SK-N-SH (cell line): Measurements from ENCODE around the gene ASCL2. TPM values are rescaled to one million over a fixed set of nuclear protein-coding genes. Genes with fewer than 3 reads are reported as not detected.

Experiments used
- CTCF ChIA-PET: fragments of 300-600, 350-600 bp; formaldehyde crosslinking; extraction: SDS; loops from one replicate; lab custom pipeline; 2021; lab: Yijun Ruan, JAX
- POLR2A ChIA-PET: fragments of 350-600 bp; sonication (Branson Sonifier 250); formaldehyde crosslinking; extraction: SDS; loops from one replicate; lab custom pipeline; 2020; ENCODE audit warnings: antibody characterized with exemption, inconsistent platforms; lab: Yijun Ruan, JAX
- DNase-seq: peaks from one replicate; pipeline ENCODE4 v3.0.0; 2012
- H2AFZ ChIP-seq: fragments of 200-600 bp; sonication (generic); 2 replicates; pipeline ENCODE4 v1.8.1; 2016; ENCODE audit warnings: antibody characterized with exemption, mild to moderate bottlenecking, low read depth
- H3F3A ChIP-seq: fragments of 200-600 bp; sonication (generic); replicated peaks from 2 replicates; pipeline ENCODE3; 2016; ENCODE audit warnings: antibody characterized with exemption, mild to moderate bottlenecking; ENCODE audit not compliant: insufficient read depth
- H3K27ac ChIP-seq, 2 experiments: fragments of 200-500 bp in 1 of 2; fragments of 200-600 bp in 1 of 2; sonication (Bioruptor generic) in 1 of 2; sonication (generic), shearing (Covaris generic) in 1 of 2; 2 replicates each; pipeline versions ENCODE4 v1.5.1 to v1.6.1; 2014 to 2016; ENCODE audit warnings: low read depth in 2 of 2, inconsistent platforms in 1 of 2, low read length in 1 of 2, mild to moderate bottlenecking in 1 of 2, mixed read lengths in 1 of 2
- H3K27me3 ChIP-seq: fragments of 200-600 bp; sonication (generic), shearing (Covaris generic); 2 replicates; pipeline ENCODE4 v1.6.1; 2016; ENCODE audit warnings: mixed run types; ENCODE audit not compliant: insufficient read depth
- H3K36me3 ChIP-seq, 2 experiments: fragments of 200-500 bp in 1 of 2; fragments of 200-600 bp in 1 of 2; sonication (Bioruptor generic) in 1 of 2; sonication (generic) in 1 of 2; replicated peaks in 1 of 2; 2 replicates each; pipeline versions ENCODE3 to v1.5.1; 2014 to 2016; ENCODE audit warnings: low read length in 1 of 2, mild to moderate bottlenecking in 1 of 2; ENCODE audit not compliant: insufficient read depth in 2 of 2, control insufficient read depth in 1 of 2
- H3K4me1 ChIP-seq, 2 experiments: fragments of 200-500 bp in 1 of 2; fragments of 200-600 bp in 1 of 2; sonication (Bioruptor generic) in 1 of 2; sonication (generic), shearing (Covaris generic) in 1 of 2; 2 replicates each; pipeline versions ENCODE4 v1.5.1 to v1.6.1; 2014 to 2016; ENCODE audit warnings: low read depth in 1 of 2, low read length in 1 of 2, mixed run types in 1 of 2; ENCODE audit not compliant: insufficient read depth in 2 of 2, control insufficient read depth in 1 of 2
- H3K4me2 ChIP-seq: fragments of 200-600 bp; sonication (generic), shearing (Covaris generic); 2 replicates; pipeline ENCODE4 v1.6.1; 2017; ENCODE audit warnings: mixed run types
- H3K4me3 ChIP-seq, 2 experiments: fragments of 200-500 bp in 1 of 2; fragments of 200-600 bp in 1 of 2; sonication (Bioruptor generic) in 1 of 2; sonication (generic), shearing (Covaris generic) in 1 of 2; 2 replicates each; pipeline versions ENCODE4 v1.5.1 to v1.8.1; 2014 to 2016; ENCODE audit warnings: low read depth in 2 of 2, inconsistent platforms in 1 of 2, low read length in 1 of 2, mild to moderate bottlenecking in 1 of 2, mixed read lengths in 1 of 2, moderate library complexity in 1 of 2
- H3K79me2 ChIP-seq: fragments of 200-600 bp; sonication (generic); 2 replicates; pipeline ENCODE4 v1.8.1; 2017; ENCODE audit warnings: mild to moderate bottlenecking; ENCODE audit not compliant: insufficient read depth
- H3K9ac ChIP-seq: fragments of 200-600 bp; sonication (generic); 2 replicates; pipeline ENCODE4 v1.6.1; 2017; ENCODE audit warnings: mixed run types
- H3K9me2 ChIP-seq: fragments of 200-600 bp; sonication (generic); 2 replicates; pipeline ENCODE4 v1.6.1; 2017; ENCODE audit warnings: mixed run types
- H3K9me3 ChIP-seq: fragments of 200-600 bp; sonication (generic); 2 replicates; pipeline ENCODE4 v1.6.1; 2017; ENCODE audit warnings: mixed run types, mild to moderate bottlenecking, moderate library complexity
- H4K20me1 ChIP-seq: fragments of 200-600 bp; sonication (generic); 2 replicates; pipeline ENCODE4 v1.6.1; 2017; ENCODE audit warnings: mild to moderate bottlenecking, mixed run types; ENCODE audit not compliant: insufficient read depth
- CHD2 ChIP-seq: fragments of 150-350 bp; IDR thresholded peaks from 2 replicates; pipeline ENCODE4 v1.6.1; 2018; ENCODE audit warnings: low read length; ENCODE audit not compliant: partially characterized antibody
- ELF1 ChIP-seq: IDR thresholded peaks from 2 replicates; pipeline ENCODE4 v1.4.0; 2012
- EZH2phosphoT487 ChIP-seq: fragments of 200-600 bp; sonication (generic); IDR thresholded peaks from 2 replicates; pipeline ENCODE4 v1.6.1; 2017; ENCODE audit warnings: low read depth, mixed run types, mild to moderate bottlenecking, antibody characterized with exemption, moderate library complexity, borderline replicate concordance
- FOXJ3 ChIP-seq: sonication (generic); formaldehyde crosslinking; IDR thresholded peaks from 2 replicates; pipeline ENCODE4 v1.5.1; 2020; ENCODE audit warnings: mild to moderate bottlenecking, missing genetic modification reagents
- GABPA ChIP-seq: IDR thresholded peaks from 2 replicates; pipeline ENCODE4 v1.4.0; 2012; ENCODE audit warnings: low read depth, mild to moderate bottlenecking
- GATA2 ChIP-seq: sonication (generic); formaldehyde crosslinking; IDR thresholded peaks from 2 replicates; pipeline ENCODE4 v1.5.0; 2020; ENCODE audit warnings: mild to moderate bottlenecking, missing genetic modification reagents
- JUND ChIP-seq: IDR thresholded peaks from 2 replicates; pipeline ENCODE4 v1.4.0; 2012
- NFIC ChIP-seq: IDR thresholded peaks from 2 replicates; pipeline ENCODE4 v1.4.0; 2012; ENCODE audit warnings: borderline replicate concordance
- POLR2AphosphoS5 ChIP-seq: IDR thresholded peaks from 2 replicates; pipeline ENCODE4 v1.6.1; 2012; ENCODE audit warnings: low read depth, low read length
- RAD21 ChIP-seq: IDR thresholded peaks from 2 replicates; pipeline ENCODE4 v1.6.1; 2012; ENCODE audit warnings: mild to moderate bottlenecking, low read length
- RCOR1 ChIP-seq: fragments of 150-350 bp; IDR thresholded peaks from 2 replicates; pipeline ENCODE4 v1.6.1; 2017; ENCODE audit warnings: antibody characterized with exemption, low read length
- RFX5 ChIP-seq: IDR thresholded peaks from 2 replicates; pipeline ENCODE4 v1.6.1; 2012; ENCODE audit warnings: mild to moderate bottlenecking, improper control_type of control experiment, low read length
- RXRA ChIP-seq: IDR thresholded peaks from 2 replicates; pipeline ENCODE4 v1.4.0; 2012; ENCODE audit warnings: low read depth, mild to moderate bottlenecking, borderline replicate concordance
- SMC3 ChIP-seq: IDR thresholded peaks from 2 replicates; pipeline ENCODE4 v1.6.1; 2012; ENCODE audit warnings: low read depth, low read length, improper control_type of control experiment
- TCF12 ChIP-seq: IDR thresholded peaks from 2 replicates; pipeline ENCODE4 v1.4.0; 2012
- USF1 ChIP-seq: IDR thresholded peaks from 2 replicates; pipeline ENCODE4 v1.4.0; 2012; ENCODE audit warnings: low read depth, borderline replicate concordance
- USF2 ChIP-seq: fragments of 150-350 bp; IDR thresholded peaks from 2 replicates; pipeline ENCODE4 v1.6.1; 2017; ENCODE audit warnings: antibody characterized with exemption, low read length, low read depth, borderline replicate concordance
- YY1 ChIP-seq: IDR thresholded peaks from 2 replicates; pipeline ENCODE4 v1.4.0; 2012; ENCODE audit warnings: low read depth, mild to moderate bottlenecking
- WGBS: methylation state at CpG from one replicate; pipeline ENCODE4 v1.1.6; 2017; ENCODE audit warnings: low lambda C conversion rate; 5-methylcytosine and 5-hydroxymethylcytosine counted together
- polyA plus RNA-seq, 3 experiments: library from polyadenylated mRNA; depleted of rRNA; stranded (reverse); fragments of >200 nt; gene quantifications; 2 replicates each; pipeline ENCODE4 v1.2.3, GENCODE V29; 2012
- TF ChIP-seq, protein P1 (sequence below): IDR thresholded peaks from 2 replicates; pipeline ENCODE4; 2012
- TF ChIP-seq, protein P2 (sequence below): IDR thresholded peaks from 2 replicates; pipeline ENCODE4 v1.4.0; 2012; ENCODE audit warnings: low read depth, borderline replicate concordance
- TF ChIP-seq, protein P3 (sequence below): IDR thresholded peaks from 2 replicates; pipeline ENCODE4 v1.4.0; 2012; ENCODE audit warnings: low read depth

ASCL2 gene
- polyA plus RNA-seq, 1 of the 3 experiments (the other 2 are of a cell fraction), result not detected

- H3F3A ChIP-seq, result no peaks in the 10 kb centered on the region
- no peak overlapping the region for H3K4me2 ChIP-seq
- H3K36me3 ChIP-seq, result no peaks in the 10 kb centered on the region
- ChIA-PET POLR2A (no interaction called here), CTCF (interaction anchor here (0.8 to 1.0 kb wide), 3 partner anchors 21 to 283 kb away, joined by 3 to 4 read pairs (median 3); no protein-coding TSS in a partner anchor)
- no peaks in the 10 kb centered on the region for H3K9me3 ChIP-seq
- DNase-seq, result no peak
- H3K9ac ChIP-seq, result no peak overlapping the region
- no peak overlapping the region for H3K4me3 ChIP-seq
- H4K20me1 ChIP-seq, result no peaks in the 10 kb centered on the region
- H3K27me3 ChIP-seq, result no peaks in the 10 kb centered on the region
- no peaks in the 10 kb centered on the region for H3K9me2 ChIP-seq
- H3K4me1 ChIP-seq, result peaks cover 0 to 6% of the 10 kb centered on the region in 2 experiments; a peak in 1 of 4 replicates
- H3K27ac ChIP-seq, result no peak overlapping the region
- 50% methylated on average over 7 of the region's 11 CpGs for WGBS
- H3K79me2 ChIP-seq, result no peaks in the 10 kb centered on the region
- no peak for TF ChIP-seq FOXJ3 (CRISPR knock-in tag)
- no peak for TF ChIP-seq CHD2
- TF ChIP-seq, protein P1, sequence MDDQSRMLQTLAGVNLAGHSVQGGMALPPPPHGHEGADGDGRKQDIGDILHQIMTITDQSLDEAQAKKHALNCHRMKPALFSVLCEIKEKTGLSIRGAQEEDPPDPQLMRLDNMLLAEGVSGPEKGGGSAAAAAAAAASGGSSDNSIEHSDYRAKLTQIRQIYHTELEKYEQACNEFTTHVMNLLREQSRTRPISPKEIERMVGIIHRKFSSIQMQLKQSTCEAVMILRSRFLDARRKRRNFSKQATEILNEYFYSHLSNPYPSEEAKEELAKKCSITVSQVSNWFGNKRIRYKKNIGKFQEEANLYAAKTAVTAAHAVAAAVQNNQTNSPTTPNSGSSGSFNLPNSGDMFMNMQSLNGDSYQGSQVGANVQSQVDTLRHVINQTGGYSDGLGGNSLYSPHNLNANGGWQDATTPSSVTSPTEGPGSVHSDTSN, result no peak
- no peak for TF ChIP-seq SMC3
- no peak for TF ChIP-seq NFIC
- no peak for TF ChIP-seq YY1
- TF ChIP-seq, protein P2, sequence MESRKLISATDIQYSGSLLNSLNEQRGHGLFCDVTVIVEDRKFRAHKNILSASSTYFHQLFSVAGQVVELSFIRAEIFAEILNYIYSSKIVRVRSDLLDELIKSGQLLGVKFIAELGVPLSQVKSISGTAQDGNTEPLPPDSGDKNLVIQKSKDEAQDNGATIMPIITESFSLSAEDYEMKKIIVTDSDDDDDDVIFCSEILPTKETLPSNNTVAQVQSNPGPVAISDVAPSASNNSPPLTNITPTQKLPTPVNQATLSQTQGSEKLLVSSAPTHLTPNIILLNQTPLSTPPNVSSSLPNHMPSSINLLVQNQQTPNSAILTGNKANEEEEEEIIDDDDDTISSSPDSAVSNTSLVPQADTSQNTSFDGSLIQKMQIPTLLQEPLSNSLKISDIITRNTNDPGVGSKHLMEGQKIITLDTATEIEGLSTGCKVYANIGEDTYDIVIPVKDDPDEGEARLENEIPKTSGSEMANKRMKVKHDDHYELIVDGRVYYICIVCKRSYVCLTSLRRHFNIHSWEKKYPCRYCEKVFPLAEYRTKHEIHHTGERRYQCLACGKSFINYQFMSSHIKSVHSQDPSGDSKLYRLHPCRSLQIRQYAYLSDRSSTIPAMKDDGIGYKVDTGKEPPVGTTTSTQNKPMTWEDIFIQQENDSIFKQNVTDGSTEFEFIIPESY, result no peak
- TF ChIP-seq, protein P3, sequence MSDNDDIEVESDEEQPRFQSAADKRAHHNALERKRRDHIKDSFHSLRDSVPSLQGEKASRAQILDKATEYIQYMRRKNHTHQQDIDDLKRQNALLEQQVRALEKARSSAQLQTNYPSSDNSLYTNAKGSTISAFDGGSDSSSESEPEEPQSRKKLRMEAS, result no peak
- TF ChIP-seq TCF12, result no peak
- TF ChIP-seq RFX5, result no peak
- no peak for TF ChIP-seq POLR2AphosphoS5
- TF ChIP-seq RCOR1, result no peak
- TF ChIP-seq GATA2, result no peak
- no peak for TF ChIP-seq GABPA
- no peak overlapping the region for H2AFZ ChIP-seq
These were observed 22.1 kb downstream of the ASCL2 start for GRCh38 chr11:2248242-2248641.

GRCh38 chr11:2247496-2247895 is 22.9 kb downstream of the ASCL2 start:
- Histone ChIP-seq H3K9ac (no peak overlapping the region), H2AFZ (no peak overlapping the region), H3K9me3 (peaks cover 7% of the 10 kb centered on the region; the same call in 1 of the 2 replicates), H3K27ac (no peak overlapping the region), H3F3A (no peaks in the 10 kb centered on the region), H3K4me1 (peaks cover 0 to 6% of the 10 kb centered on the region in 2 experiments; a peak in 1 of 4 replicates), H3K4me2 (no peak overlapping the region), H3K4me3 (no peak overlapping the region), H3K9me2 (no peaks in the 10 kb centered on the region), H3K79me2 (no peaks in the 10 kb centered on the region), H3K27me3 (no peaks in the 10 kb centered on the region), H3K36me3 (no peaks in the 10 kb centered on the region), H4K20me1 (no peaks in the 10 kb centered on the region)
- ChIA-PET POLR2A (no interaction called here), CTCF (interaction anchor here (0.9 kb wide), 1 partner anchor 22 kb away, joined by 3 read pairs; no protein-coding TSS in a partner anchor)
- 8% methylated on average over 7 of the region's 7 CpGs for WGBS
- peak; percentile 63 for DNase-seq
- TF ChIP-seq GATA2, result peak; percentile 78
- no peak for TF ChIP-seq JUND
- no peak for TF ChIP-seq CHD2
- TF ChIP-seq USF2, result no peak
- no peak for TF ChIP-seq RXRA
- TF ChIP-seq, protein P1, result no peak
- no peak for TF ChIP-seq EZH2phosphoT487
- TF ChIP-seq RCOR1, result peak; percentile 72; the same call in 1 of the 2 replicates
- TF ChIP-seq SMC3, result no peak
- TF ChIP-seq YY1, result no peak
- TF ChIP-seq RAD21, result no peak
- no peak for TF ChIP-seq RFX5
- TF ChIP-seq POLR2AphosphoS5, result no peak
- no peak for TF ChIP-seq TCF12
- no peak for TF ChIP-seq ELF1
- TF ChIP-seq USF1, result no peak
